ENCODE measurements around the gene NPFFR1.
"Not testable (repeated sequence)": the region's sequence is repeated elsewhere in the genome, so short reads cannot be mapped to it uniquely, and the experiment has no call there.

Gene NPFFR1

GRCh38 chr10:70256463-70256862 lies 27.3 kb downstream of the NPFFR1 start:
- DNase-seq (ENCODE audit: low read depth, low spot score): no peak

GRCh38 chr10:70255329-70256299 lies 28.2 kb downstream of the NPFFR1 start:
- DNase-seq (ENCODE audit: low read depth, low spot score): no peak

- no peak for DNase-seq (ENCODE audit: low read depth, low spot score)
Measured at GRCh38 chr10:70254778-70255328, 29.0 kb downstream of the NPFFR1 start.

GRCh38 chr10:70253878-70254765 lies 29.7 kb downstream of the NPFFR1 start:
- DNase-seq (ENCODE audit: low read depth, low spot score): no peak

GRCh38 chr10:70250961-70251680 lies 32.7 kb downstream of the NPFFR1 start:
- no peak for DNase-seq (ENCODE audit: low read depth, low spot score)

GRCh38 chr10:70247360-70247759 lies 36.4 kb downstream of the NPFFR1 start:
- DNase-seq (ENCODE audit: low read depth, low spot score): no peak

DNA sequence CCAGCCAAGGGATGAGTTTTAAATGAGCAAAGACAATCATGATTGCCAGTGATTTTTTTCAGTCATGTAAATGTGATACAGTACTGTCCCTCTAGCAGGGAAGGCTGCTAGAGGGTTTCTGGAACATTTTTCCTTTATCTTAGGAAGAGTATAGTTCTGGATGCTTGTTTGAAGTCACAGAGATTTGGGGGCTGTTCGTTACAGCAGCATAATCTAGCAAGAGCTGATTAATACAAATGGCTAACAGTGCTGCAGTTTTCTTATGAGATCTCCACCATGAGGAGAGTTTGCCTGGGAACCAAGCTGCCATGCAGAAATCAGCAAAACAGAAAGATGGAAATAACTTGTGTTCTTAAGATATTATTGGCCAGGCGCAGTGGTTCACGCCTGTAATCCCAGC lies 42.7 kb downstream of the NPFFR1 start:
- DNase-seq (ENCODE audit: low read depth, low spot score): no peak

- not testable (repeated sequence) for DNase-seq (ENCODE audit: low read depth, low spot score)
Measured at GRCh38 chr10:70239986-70240385, 43.8 kb downstream of the NPFFR1 start.

GRCh38 chr10:70239077-70239976 lies 44.5 kb downstream of the NPFFR1 start:
- DNase-seq (ENCODE audit: low read depth, low spot score): not testable (repeated sequence)

- DNase-seq (ENCODE audit: low read depth, low spot score): not testable (repeated sequence)
Measured at GRCh38 chr10:70237958-70238536, 45.8 kb downstream of the NPFFR1 start.

GRCh38 chr10:70234668-70235447 lies 48.9 kb downstream of the NPFFR1 start:
- DNase-seq (ENCODE audit: low read depth, low spot score): no peak

DNA sequence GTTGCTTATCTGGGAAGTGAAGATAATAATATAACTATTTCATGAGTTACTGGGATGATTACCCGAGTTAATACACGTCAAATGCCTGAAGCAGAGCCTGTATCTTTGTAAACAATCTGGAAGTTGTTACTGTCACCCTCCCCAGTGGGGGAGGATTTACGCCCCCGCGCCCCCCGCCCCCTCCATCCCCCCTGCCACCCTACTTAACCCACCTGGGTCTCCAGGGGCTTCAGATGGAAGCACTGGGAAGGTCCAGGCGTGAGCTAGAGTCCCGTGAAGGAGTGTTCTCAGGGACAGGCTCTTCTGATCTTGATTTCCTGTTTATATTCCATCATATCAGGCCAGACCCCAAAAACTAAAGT lies 49.9 kb downstream of the NPFFR1 start:
- DNase-seq (ENCODE audit: low read depth, low spot score): no peak

DNA sequence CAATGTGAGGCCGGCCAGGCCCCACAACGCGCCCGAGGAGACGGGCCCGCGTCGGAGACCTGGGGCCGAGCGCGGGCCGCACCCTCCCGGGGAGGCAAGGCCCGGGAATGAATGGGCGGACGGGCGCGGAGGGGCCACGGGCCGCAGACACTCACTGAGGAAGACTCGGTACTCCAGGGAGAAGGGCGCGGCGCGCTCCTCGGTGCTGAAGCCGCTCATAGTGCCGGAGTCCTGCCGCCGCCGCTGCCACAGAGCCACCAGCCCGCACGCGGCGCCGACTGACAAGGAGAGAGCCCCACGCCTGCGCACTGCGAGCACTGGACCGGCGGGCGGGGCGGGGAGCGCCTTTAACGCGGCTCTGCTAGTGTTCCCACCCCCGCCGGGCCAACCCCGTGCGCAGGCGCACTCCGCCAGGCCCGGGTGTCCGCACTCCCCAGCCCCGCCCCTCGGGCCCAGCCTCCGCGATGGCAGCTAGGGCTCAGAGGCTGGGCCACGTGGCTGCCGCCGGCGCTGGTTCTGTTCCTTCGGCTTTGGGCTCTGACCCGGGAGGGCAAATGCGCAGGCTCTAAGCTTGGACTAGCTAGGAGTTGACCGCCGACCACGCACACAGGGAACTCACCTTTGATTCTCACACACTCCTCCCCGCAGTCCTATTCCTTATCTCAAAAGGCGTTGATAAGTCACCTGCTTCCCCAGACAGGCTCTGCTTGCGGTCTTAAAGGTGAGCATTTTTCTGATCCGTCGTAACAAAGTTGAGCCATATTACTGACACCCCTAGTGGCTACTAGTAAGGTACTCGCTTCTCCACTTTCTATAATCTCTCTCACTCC lies 50.5 kb downstream of the NPFFR1 start, which contains the start of gene PPA1:
PPA1 (minus strand) TSS at position 321 of the 830 bp plus-strand sequence; CDS start at position 219, 102 bp downstream.
- DNase-seq (ENCODE audit: low read depth, low spot score): peak; percentile 85

DNA sequence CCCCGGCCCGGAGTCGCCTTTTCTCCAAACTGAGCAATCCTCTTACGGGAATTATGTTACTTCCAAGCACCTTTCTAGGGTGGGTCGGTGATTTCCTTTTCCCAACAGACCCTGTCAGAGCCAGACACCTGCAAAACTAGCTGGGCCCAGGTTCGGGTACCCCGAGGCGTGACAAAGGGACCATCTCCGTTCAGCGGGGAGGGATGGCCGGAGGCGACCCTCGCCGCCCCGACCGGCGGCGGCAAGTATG lies 51.0 kb downstream of the NPFFR1 start:
- no peak for DNase-seq (ENCODE audit: low read depth, low spot score)

- DNase-seq (ENCODE audit: low read depth, low spot score): no peak
Measured at GRCh38 chr10:70232155-70232858, 51.5 kb downstream of the NPFFR1 start.

DNA sequence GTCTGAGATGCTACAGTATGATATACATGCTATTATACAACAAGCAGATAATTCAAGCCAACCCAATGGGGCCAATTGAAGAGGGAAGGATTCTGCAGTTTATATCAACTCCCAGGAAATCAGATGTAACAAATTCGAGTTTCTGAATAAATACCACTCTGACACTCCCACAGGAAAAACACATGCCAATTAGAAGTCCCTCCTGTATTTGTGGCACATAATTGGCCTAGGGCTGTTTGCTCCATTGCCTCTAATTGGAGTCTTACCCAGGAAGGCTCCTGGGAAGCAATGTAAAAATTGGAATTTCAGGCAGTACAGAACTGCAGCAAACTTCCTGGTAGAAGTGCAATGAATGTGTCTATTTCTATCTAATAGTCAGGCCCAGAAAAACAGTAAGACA lies 55.3 kb downstream of the NPFFR1 start:
- DNase-seq (ENCODE audit: low read depth, low spot score): no peak

DNA sequence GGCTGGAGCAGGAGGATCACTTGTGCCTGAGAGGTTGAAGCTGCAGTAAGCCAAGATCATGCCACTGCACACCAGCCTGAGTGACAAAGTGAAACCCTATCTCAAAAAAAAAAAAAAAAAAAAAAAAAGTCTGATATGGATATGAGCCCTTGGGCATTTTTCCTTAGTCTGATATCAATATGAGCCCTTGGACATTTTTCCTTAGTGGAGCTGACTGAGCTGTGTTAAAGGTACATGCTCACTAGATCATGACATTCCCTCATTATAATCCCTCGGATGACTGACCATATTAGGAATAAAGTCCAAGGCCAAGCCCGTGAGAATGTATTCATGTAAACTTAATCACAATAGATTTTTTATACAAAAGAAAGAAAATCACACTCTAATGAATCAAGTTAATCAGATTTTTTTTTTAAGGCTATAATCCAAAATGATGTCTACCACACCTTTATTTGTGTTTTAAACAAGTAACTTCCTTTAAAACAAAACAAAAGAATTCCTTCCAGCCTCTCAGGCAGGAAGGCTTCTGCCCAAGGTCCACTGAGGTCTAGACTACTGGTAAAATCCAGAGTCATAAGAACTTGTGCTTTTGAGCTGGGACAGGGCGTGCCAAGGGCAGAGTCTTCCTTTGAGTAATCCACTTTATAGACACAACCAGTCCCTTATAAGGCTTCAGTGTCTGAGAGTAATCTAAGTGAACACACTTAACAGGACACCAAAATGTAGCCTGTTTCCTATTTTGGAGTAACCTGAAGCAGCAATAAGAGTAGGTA lies 56.1 kb downstream of the NPFFR1 start:
- DNase-seq (ENCODE audit: low read depth, low spot score): no peak

Data from smooth muscle cell of the brain vasculature (primary cell).